Activated CD8-positive, alpha-beta memory T cell treated with anti-CD3 and anti-CD28 coated beads, Interleukin-2, amount 10 ng/mL, durations not matched to agents 7 days and 5 days (primary cell): ENCODE measurements around the gene KIR3DL2. TPM values are rescaled to one million over a fixed set of nuclear protein-coding genes. Genes with fewer than 3 reads are reported as not detected.
"Not testable (repeated sequence)": the region's sequence is repeated elsewhere in the genome, so short reads cannot be mapped to it uniquely, and the experiment has no call there.

Experiments used
- ATAC-seq: fragments of 150-1000 bp; cut with Tn5 transposase; one replicate; pipeline ENCODE4 v1.10.0; 2021; ENCODE audit warnings: moderate library complexity
- CTCF ChIA-PET: fragments of 350-600 bp; sonication (Branson Sonifier 250); formaldehyde crosslinking; loops from one replicate; lab custom pipeline; 2021; ENCODE audit warnings: antibody characterized with exemption; lab: Charles Lee
- DNase-seq: peaks from one replicate; pipeline ENCODE4 v3.0.0-alpha.2; 2020
- H3K27ac Mint-ChIP-seq: one replicate; pipeline ENCODE4 v1.8.0; 2021; ENCODE audit warnings: mild to moderate bottlenecking, mixed read lengths
- H3K27me3 Mint-ChIP-seq: one replicate; pipeline ENCODE4 v1.8.0; 2021; ENCODE audit warnings: mixed read lengths
- H3K36me3 Mint-ChIP-seq: one replicate; pipeline ENCODE4 v1.8.0; 2021; ENCODE audit warnings: mild to moderate bottlenecking, mixed read lengths
- H3K4me1 Mint-ChIP-seq: one replicate; pipeline ENCODE4 v1.8.0; 2021; ENCODE audit warnings: mixed read lengths
- H3K4me3 Mint-ChIP-seq: one replicate; pipeline ENCODE4 v1.8.0; 2021; ENCODE audit warnings: mild to moderate bottlenecking, moderate library complexity, mixed read lengths
- H3K9me3 Mint-ChIP-seq: one replicate; pipeline ENCODE4 v1.8.0; 2022; ENCODE audit warnings: low read depth, mixed read lengths
- total RNA-seq, 2 experiments: library from RNA; stranded (reverse); gene quantifications; one replicate each; pipeline ENCODE4 v1.2.3, GENCODE V29; 2021

KIR3DL2 gene
- 1 to 10 TPM in 1 of 2 experiments, under 1 TPM in 1; 0.54 to 1.8 TPM for total RNA-seq

DNA sequence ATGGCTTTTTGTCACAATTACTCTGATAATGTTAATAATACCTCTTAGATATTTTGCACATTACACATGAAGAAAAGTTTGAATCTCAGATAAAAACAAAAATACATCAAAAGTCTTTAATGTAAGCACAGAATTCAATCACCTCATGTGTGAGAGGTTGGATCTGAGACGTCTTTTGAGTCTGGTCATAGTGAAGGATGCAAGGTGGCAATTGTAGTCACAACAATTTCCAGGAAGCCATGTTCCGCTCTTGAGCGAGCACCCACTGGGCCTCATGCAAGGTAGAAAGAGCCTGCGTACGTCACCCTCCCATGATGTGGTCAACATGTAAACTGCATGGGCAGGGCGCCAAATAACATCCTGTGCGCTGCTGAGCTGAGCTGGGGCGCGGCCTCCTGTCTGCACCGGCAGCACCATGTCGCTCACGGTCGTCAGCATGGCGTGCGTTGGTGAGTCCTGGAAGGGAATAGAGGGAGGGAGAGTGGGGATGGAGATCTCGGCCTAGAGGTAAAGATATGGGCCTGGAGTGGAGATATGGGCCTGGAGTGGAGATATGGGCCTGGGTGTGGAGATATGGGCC is at the start of gene KIR3DL2:
Gene KIR3DL2, plus strand, starts transcription at position 383 of the 580 bp plus-strand sequence. Its CDS starts 33 bp downstream, at position 416.
- ATAC-seq, H3K9me3 Mint-ChIP-seq, CTCF ChIA-PET, DNase-seq, H3K4me1 Mint-ChIP-seq, H3K27ac Mint-ChIP-seq, H3K27me3 Mint-ChIP-seq, H3K4me3 Mint-ChIP-seq, H3K36me3 Mint-ChIP-seq: not testable (repeated sequence)

GRCh38 chr19:54803410-54803809 is 46.8 kb upstream of the KIR3DL2 start, which contains the start of gene KIR2DL4:
TSS of gene KIR2DL4 (plus strand) at chr19:54803610. CDS start at chr19:54803652, 42 bp downstream.
- Mint-ChIP-seq H3K27ac (no peak within 1 kb of the TSS), H3K27me3 (peaks cover 17% of the 10 kb centered on the region), H3K9me3 (no peaks in the 10 kb centered on the region), H3K4me3 (no peak within 1 kb of the TSS), H3K36me3 (no peaks in the 10 kb centered on the region), H3K4me1 (peaks cover 6% of the 10 kb centered on the region)
- DNase-seq (no peak), ATAC-seq (no peak)
- CTCF ChIA-PET, result no interaction called here

GRCh38 chr19:54804101-54804500 is 46.1 kb upstream of the KIR3DL2 start:
- no peak overlapping the region for H3K4me3 Mint-ChIP-seq
- H3K27ac Mint-ChIP-seq, result no peak overlapping the region
- ATAC-seq (no peak), DNase-seq (no peak)
- peaks cover 10% of the 10 kb centered on the region for H3K27me3 Mint-ChIP-seq
- H3K4me1 Mint-ChIP-seq, result peaks cover 6% of the 10 kb centered on the region
- H3K9me3 Mint-ChIP-seq, result no peaks in the 10 kb centered on the region
- H3K36me3 Mint-ChIP-seq, result no peaks in the 10 kb centered on the region
- CTCF ChIA-PET, result no interaction called here

DNA sequence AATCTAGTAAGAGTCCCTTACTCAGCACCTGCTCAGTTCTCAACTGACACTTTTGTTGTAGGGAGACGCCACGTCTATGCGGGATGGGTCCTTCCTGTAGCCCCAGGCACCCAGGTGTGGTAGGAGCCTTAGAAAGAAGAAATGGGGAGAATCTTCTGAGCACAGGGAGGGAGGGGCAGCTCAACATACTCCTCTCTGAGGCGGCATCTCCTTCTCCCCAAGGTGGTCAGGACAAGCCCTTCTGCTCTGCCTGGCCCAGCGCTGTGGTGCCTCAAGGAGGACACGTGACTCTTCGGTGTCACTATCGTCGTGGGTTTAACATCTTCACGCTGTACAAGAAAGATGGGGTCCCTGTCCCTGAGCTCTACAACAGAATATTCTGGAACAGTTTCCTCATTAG is 45.7 kb upstream of the KIR3DL2 start:
- no peak overlapping the region for H3K27ac Mint-ChIP-seq
- H3K4me3 Mint-ChIP-seq, result no peak overlapping the region
- no peak for ATAC-seq
- H3K36me3 Mint-ChIP-seq, result no peaks in the 10 kb centered on the region
- H3K9me3 Mint-ChIP-seq, result no peaks in the 10 kb centered on the region
- no peak for DNase-seq
- CTCF ChIA-PET, result no interaction called here
- peaks cover 6% of the 10 kb centered on the region for H3K4me1 Mint-ChIP-seq
- peaks cover 6% of the 10 kb centered on the region for H3K27me3 Mint-ChIP-seq

DNA sequence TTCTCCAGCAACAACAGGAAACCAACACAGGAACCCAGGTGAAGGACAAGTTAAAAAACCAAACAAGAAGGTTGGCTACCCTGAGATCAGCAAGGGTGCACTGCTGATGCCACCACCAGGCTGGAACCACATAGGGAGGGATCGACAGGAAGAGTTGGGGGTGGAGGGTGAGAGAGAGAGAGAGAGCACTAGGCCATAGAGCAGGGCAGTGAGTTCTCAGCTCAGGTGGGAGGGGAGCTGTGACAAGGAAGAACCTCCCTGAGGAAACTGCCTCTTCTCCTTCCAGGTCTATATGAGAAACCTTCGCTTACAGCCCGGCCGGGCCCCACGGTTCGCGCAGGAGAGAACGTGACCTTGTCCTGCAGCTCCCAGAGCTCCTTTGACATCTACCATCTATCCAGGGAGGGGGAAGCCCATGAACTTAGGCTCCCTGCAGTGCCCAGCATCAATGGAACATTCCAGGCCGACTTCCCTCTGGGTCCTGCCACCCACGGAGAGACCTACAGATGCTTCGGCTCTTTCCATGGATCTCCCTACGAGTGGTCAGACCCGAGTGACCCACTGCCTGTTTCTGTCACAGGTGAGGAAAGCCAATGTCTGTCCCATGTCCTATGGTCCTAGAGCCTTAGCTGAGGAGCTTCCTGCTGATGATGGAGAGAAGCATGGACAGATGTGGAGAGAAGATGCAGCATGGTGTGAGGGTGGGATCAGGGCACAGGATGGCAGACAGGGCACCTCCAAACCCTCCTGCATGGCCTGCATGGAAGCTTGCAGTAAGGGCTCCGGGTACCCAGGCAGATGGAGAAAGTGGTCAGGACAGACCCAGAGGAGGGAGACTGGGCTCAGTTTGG is 44.4 kb upstream of the KIR3DL2 start:
- H3K27ac Mint-ChIP-seq, result no peak overlapping the region
- no peak overlapping the region for H3K4me3 Mint-ChIP-seq
- peaks cover 5% of the 10 kb centered on the region for H3K27me3 Mint-ChIP-seq
- DNase-seq (no peak), ATAC-seq (no peak)
- no peaks in the 10 kb centered on the region for H3K36me3 Mint-ChIP-seq
- H3K9me3 Mint-ChIP-seq, result peaks cover 2% of the 10 kb centered on the region
- H3K4me1 Mint-ChIP-seq, result peaks cover 6% of the 10 kb centered on the region
- CTCF ChIA-PET, result no interaction called here

GRCh38 chr19:54806516-54806838 is 43.8 kb upstream of the KIR3DL2 start:
- no peaks in the 10 kb centered on the region for H3K36me3 Mint-ChIP-seq
- H3K9me3 Mint-ChIP-seq, result peaks cover 4% of the 10 kb centered on the region
- peaks cover 6% of the 10 kb centered on the region for H3K4me1 Mint-ChIP-seq
- CTCF ChIA-PET, result no interaction called here
- ATAC-seq, result no peak
- H3K27me3 Mint-ChIP-seq, result peaks cover 5% of the 10 kb centered on the region
- no peak overlapping the region for H3K27ac Mint-ChIP-seq
- H3K4me3 Mint-ChIP-seq, result no peak overlapping the region
- DNase-seq, result no peak

GRCh38 chr19:54814571-54814970 is 35.7 kb upstream of the KIR3DL2 start:
- H3K4me1 Mint-ChIP-seq, H3K27me3 Mint-ChIP-seq, CTCF ChIA-PET, ATAC-seq, H3K4me3 Mint-ChIP-seq, DNase-seq, H3K36me3 Mint-ChIP-seq, H3K27ac Mint-ChIP-seq, H3K9me3 Mint-ChIP-seq: not testable (repeated sequence)

DNA sequence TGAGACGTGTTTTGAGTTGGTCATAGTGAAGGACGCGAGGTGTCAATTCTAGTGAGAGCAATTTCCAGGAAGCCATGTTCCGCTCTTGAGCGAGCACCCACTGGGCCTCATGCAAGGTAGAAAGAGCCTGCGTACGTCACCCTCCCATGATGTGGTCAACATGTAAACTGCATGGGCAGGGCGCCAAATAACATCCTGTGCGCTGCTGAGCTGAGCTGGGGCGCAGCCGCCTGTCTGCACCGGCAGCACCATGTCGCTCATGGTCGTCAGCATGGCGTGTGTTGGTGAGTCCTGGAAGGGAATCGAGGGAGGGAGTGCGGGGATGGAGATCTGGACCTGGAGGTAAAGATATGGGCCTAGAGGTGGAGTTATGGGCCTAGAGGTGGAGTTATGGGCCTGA is 34.0 kb upstream of the KIR3DL2 start, which contains the start of gene KIR3DL1:
Gene KIR3DL1, plus strand, starts transcription at position 218 of the 400 bp plus-strand sequence.
- H3K27ac Mint-ChIP-seq, H3K4me3 Mint-ChIP-seq, H3K27me3 Mint-ChIP-seq, DNase-seq, H3K36me3 Mint-ChIP-seq, CTCF ChIA-PET, H3K9me3 Mint-ChIP-seq, ATAC-seq, H3K4me1 Mint-ChIP-seq: not testable (repeated sequence)

DNA sequence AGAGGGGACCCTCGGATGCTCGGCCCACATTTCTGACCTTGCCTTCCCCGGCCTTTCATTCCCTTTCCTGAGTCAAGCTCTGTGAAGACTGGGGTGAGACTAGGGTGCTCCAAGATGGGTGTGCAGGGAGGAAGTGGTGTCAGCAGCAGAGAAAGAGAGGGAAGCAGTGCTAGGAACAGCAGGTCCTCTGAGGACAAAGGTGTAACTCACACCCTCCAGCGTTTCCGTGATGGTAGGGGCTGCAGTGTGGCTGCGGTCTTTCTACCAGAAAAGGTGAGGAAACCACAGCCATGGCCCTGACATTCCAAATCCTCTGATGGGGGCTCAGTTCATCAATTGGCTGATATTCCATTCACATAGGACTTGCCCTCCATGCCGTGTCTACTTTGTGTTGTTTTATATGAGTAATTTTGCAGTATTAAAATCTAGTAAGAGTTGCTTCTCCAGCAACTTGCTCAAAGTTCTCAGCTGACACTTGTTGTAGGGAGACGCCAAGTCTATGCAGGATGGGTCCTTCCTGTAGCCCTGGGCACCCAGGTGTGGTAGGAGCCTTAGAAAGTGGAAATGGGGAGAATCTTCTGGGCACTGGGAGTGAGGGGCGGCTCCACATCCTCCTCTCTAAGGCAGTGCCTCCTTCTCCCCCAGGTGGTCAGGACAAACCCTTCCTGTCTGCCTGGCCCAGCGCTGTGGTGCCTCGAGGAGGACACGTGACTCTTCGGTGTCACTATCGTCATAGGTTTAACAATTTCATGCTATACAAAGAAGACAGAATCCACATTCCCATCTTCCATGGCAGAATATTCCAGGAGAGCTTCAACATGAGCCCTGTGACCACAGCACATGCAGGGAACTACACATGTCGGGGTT is 32.3 kb upstream of the KIR3DL2 start:
- Mint-ChIP-seq H3K36me3 (no peaks in the 10 kb centered on the region), H3K4me1 (no peaks in the 10 kb centered on the region), H3K27ac (no peak overlapping the region), H3K27me3 (peaks cover 4% of the 10 kb centered on the region), H3K9me3 (no peaks in the 10 kb centered on the region), H3K4me3 (no peak overlapping the region)
- no peak for DNase-seq
- ATAC-seq, result no peak
- CTCF ChIA-PET, result no interaction called here

DNA sequence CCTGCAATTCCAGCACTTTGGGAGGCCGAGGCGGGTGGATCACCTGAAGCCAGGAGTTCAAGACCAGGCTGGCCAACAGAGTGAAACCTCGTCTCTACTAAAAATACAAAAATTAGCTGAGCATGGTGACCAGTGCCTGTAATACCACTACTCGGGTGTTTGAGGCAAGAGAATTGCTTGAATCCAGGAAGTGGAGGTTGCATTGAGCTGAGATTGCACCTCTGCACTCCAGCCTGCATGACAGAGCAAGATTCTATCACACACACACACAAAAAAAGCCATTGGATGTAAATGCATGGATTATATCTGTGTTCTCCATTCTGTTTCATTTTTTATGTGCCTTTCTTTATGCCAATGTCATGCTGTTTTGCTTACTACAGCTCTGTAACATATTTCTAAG is 25.8 kb upstream of the KIR3DL2 start:
- ATAC-seq, H3K4me3 Mint-ChIP-seq, H3K27me3 Mint-ChIP-seq, H3K4me1 Mint-ChIP-seq, H3K9me3 Mint-ChIP-seq, DNase-seq, CTCF ChIA-PET, H3K36me3 Mint-ChIP-seq, H3K27ac Mint-ChIP-seq: not testable (repeated sequence)

DNA sequence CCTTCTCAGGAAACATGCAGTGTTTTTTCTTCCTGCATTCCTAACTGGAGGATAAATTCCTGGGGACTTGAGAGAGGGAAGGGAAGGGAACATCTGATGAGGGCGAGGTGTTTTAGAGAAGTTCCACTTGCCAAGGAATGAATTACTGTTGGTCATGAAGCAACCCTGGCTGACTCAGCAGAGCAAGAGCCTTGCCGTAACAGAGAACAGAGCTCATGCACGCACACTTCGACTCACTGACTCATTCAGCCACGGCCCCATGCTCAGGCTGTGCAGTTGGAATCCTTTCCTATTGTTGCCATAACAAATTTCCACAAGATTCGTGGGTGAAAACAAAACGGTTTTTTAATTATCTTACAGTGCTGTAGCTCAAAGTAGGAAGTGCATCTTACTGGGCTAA is 24.9 kb upstream of the KIR3DL2 start:
- ATAC-seq, DNase-seq, H3K9me3 Mint-ChIP-seq, H3K36me3 Mint-ChIP-seq, CTCF ChIA-PET, H3K4me3 Mint-ChIP-seq, H3K27me3 Mint-ChIP-seq, H3K4me1 Mint-ChIP-seq, H3K27ac Mint-ChIP-seq: not testable (repeated sequence)

- CTCF ChIA-PET, H3K4me1 Mint-ChIP-seq, H3K4me3 Mint-ChIP-seq, DNase-seq, H3K27ac Mint-ChIP-seq, H3K36me3 Mint-ChIP-seq, H3K27me3 Mint-ChIP-seq, H3K9me3 Mint-ChIP-seq, ATAC-seq: not testable (repeated sequence)
Measured at GRCh38 chr19:54828064-54828463, 22.2 kb upstream of the KIR3DL2 start.

GRCh38 chr19:54832496-54832895 is 17.7 kb upstream of the KIR3DL2 start, which contains the start of gene KIR2DS4:
TSS of gene KIR2DS4 (plus strand) at chr19:54832676.
- H3K4me1 Mint-ChIP-seq, DNase-seq, H3K9me3 Mint-ChIP-seq, H3K4me3 Mint-ChIP-seq, H3K36me3 Mint-ChIP-seq, H3K27me3 Mint-ChIP-seq, CTCF ChIA-PET, ATAC-seq, H3K27ac Mint-ChIP-seq: not testable (repeated sequence)
